ENCODE results near the gene SLC35G6.

- TF ChIP-seq CTCF (IDR thresholded peaks at IDR 0.05) (no peak), POLR2AphosphoS5 (IDR thresholded peaks at IDR 0.05; ENCODE audit: low read depth, low read length) (no peak), REST (IDR thresholded peaks at IDR 0.05; ENCODE audit: insufficient read depth in 1 of 2, low read depth in 2 of 2, low read length in 1 of 2) (no peak)
Measured at GRCh38 chr17:7499161-7499560, 17.9 kb downstream of the SLC35G6 start.
